HAP-1 (cell line): ENCODE measurements around the gene CDH13.

Experiments used
- DNase-seq, 2 experiments: peaks; one replicate each; pipeline ENCODE4 v3.0.0-alpha.2; 2016 to 2020; ENCODE audit warnings: low spot score in 2 of 2
- H3K27me3 ChIP-seq: fragments of 250-450 bp; sonication (Bioruptor Pico); 2 replicates; pipeline ENCODE4 v1.5.1; 2020; ENCODE audit warnings: low read depth, mild to moderate bottlenecking, moderate library complexity
- H3K36me3 ChIP-seq: fragments of 250-450 bp; sonication (Bioruptor Pico); replicated peaks from 2 replicates; pipeline ENCODE4 v1.5.1; 2020; ENCODE audit warnings: mild to moderate bottlenecking
- H3K4me1 ChIP-seq: fragments of 250-450 bp; sonication (Bioruptor Pico); 2 replicates; pipeline ENCODE4 v1.5.1; 2020; ENCODE audit warnings: mild to moderate bottlenecking
- H3K4me3 ChIP-seq: fragments of 250-450 bp; sonication (Bioruptor Pico); 2 replicates; pipeline ENCODE4 v1.5.1; 2020; ENCODE audit warnings: mild to moderate bottlenecking, moderate library complexity
- H3K9me3 ChIP-seq: fragments of 250-450 bp; sonication (Bioruptor Pico); 2 replicates; pipeline ENCODE4 v1.5.1; 2020; ENCODE audit warnings: mild to moderate bottlenecking, moderate library complexity
- in situ Hi-C: fragments of 300-500 bp; cut with MboI; formaldehyde crosslinking; loops from 3 replicates; pipeline ENCODE4 v1.14.3; 2020; ENCODE audit warnings: low sequenced_read_pairs, inconsistent platforms, mixed read lengths

CDH13 gene

DNA sequence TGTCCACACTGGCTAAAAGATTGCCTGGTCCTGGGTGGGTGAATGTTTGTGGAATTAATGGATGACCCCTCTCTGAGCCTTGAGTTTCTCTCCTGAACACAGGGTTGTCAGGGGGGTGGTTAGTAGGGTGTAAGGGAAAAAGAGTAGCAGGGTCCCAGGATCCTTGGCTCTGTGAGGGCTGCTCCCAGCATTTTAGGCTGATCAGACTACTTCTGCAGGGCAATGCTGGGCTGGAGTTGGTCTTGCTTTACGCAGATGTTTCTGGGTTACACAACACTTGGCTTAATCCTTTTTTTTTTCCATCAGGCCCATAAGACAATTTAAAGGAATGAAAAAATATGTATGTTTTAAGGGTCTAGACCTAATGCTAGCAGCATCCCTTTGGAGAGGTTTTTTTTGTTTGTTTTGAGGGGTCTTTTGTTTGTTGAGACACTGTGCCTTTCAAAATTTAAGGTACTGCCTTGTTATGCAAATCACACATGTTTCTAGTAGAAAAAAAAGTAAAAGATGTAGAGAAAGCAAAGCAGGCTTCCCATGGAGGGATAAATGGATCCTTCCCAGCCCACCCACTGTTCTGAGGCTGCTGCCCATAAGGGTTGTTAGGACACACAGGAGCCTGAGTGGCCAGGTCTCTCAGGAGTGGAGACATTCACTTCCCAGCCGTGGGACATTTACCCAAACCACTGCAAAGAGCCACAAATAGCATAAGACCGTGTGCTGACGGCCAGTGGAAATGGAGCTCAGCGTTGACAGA, 955.4 kb downstream of the CDH13 start:
- H3K4me1 ChIP-seq = no peaks in the 10 kb centered on the region
- no peaks in the 10 kb centered on the region for H3K36me3 ChIP-seq
- in situ Hi-C loops = no loop called here
- H3K27me3 ChIP-seq = no peaks in the 10 kb centered on the region
- no peaks in the 10 kb centered on the region for H3K9me3 ChIP-seq
- H3K4me3 ChIP-seq = no peak overlapping the region
- DNase-seq = no peak

DNA sequence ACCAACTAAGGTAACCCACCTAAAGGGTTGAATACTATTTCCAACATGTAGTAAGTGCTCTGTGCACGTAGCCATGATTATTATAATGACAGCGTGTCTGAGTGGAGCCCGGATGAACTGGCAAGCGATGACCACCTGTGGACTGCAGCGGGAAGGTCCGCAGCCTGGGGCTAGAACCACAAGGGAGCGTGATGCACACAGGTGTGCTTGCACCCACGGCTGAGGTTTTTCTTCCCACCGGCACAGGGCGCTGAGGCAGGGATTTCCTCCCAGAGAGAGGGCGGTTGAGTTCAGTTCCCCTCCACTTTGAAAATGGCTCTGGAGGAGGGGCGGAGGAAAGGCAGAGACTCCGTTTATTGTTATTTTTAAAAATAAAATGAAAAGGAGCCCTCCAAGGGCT, 959.3 kb downstream of the CDH13 start:
- Histone ChIP-seq H3K4me1 (no peaks in the 10 kb centered on the region), H3K27me3 (0 out of 2 replicates have a peak, but pooled peaks cover 2% of the 10 kb centered on the region), H3K9me3 (no peaks in the 10 kb centered on the region), H3K36me3 (no peaks in the 10 kb centered on the region), H3K4me3 (no peak overlapping the region)
- DNase-seq = no peak
- in situ Hi-C loops = no loop called here

DNA sequence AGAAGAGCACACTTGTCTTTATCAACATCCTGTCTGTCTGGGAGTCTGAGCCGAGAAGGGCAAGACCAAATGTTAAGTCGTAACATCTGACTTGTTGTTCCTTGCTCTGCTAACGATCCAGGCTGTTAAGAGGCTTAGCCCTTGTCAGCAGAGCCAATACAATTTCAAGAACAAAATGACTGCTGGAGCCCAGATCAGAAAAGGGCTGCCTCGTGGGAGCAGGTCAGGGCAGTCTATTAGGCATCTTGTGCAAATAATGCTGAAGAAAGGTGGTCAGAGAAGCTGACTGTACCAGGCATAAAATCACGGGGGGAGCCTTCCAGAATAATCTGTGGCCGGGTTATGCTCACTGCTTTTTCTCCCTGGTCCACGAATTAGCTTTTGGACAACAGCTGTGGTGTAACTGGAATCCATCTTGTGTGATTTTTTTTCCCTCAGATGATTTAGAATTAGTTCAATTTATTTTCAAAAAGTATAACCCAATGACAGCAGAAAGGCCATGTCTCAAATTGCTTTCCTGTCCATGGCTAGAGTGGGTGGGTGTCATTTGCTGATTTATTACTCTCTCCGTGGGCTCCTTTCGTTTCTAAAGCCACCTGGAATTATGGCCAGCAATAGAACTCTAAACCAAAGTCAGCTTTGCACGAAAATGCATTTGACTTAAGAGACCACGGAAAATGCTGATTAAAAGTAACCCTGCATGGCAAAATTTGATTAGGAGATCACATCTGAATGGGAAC, 959.9 kb downstream of the CDH13 start:
- in situ Hi-C loops = no loop called here
- no peak for DNase-seq
- no peaks in the 10 kb centered on the region for H3K9me3 ChIP-seq

DNA sequence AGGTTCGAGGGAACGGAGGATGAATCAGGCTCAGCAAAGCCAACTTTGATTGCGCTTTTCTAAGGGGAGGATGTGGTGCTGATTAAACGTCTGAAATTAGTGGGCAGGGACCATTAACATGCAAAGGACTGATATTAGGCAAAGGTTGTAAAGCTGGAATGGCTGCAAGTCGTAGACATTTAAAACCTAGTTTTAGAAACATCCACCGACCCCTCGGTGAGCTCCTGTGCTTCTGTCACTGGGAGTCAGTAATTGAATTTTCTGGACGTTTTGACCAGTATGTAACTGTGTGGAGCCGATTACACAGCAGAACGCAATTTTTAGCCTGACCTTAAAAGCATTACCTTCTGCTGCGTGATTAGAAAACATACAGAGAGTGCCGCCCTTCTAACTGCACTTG, 960.4 kb downstream of the CDH13 start:
- no peaks in the 10 kb centered on the region for H3K4me1 ChIP-seq
- no peak for DNase-seq
- no peaks in the 10 kb centered on the region for H3K9me3 ChIP-seq
- H3K36me3 ChIP-seq = no peaks in the 10 kb centered on the region
- 0 out of 2 replicates have a peak, but pooled peaks cover 2% of the 10 kb centered on the region for H3K27me3 ChIP-seq
- in situ Hi-C loops = no loop called here
- H3K4me3 ChIP-seq = no peak overlapping the region

More for the DNA sequence above, 959.9 kb downstream of the CDH13 start:
- Histone ChIP-seq H3K36me3 (no peaks in the 10 kb centered on the region), H3K4me1 (no peaks in the 10 kb centered on the region), H3K4me3 (no peak overlapping the region), H3K27me3 (0 out of 2 replicates have a peak, but pooled peaks cover 2% of the 10 kb centered on the region)

DNA sequence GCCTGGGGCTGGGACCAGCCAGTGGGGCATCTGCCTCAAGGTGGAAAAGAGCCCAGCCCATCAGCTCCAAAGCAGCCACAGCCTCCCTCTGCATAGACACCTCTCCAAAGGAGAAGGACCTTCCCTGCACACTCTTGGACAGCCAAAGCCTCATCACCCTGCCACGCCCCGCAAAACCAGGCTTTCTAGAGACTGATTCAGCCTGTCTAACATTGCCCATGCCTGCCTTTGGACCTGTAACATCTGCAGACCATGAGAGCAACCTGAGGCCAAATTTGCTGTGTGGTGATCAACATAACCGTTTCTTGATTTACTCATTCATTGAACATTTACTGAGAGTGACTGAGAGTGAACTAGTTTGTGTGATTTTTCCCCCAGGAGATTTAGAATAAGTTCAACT, 961.3 kb downstream of the CDH13 start:
- 0 out of 2 replicates have a peak, but pooled peaks cover 2% of the 10 kb centered on the region for H3K27me3 ChIP-seq
- no peaks in the 10 kb centered on the region for H3K9me3 ChIP-seq
- H3K4me1 ChIP-seq = no peaks in the 10 kb centered on the region
- no peak overlapping the region for H3K4me3 ChIP-seq
- in situ Hi-C loops = no loop called here
- no peak for DNase-seq
- H3K36me3 ChIP-seq = no peaks in the 10 kb centered on the region

DNA sequence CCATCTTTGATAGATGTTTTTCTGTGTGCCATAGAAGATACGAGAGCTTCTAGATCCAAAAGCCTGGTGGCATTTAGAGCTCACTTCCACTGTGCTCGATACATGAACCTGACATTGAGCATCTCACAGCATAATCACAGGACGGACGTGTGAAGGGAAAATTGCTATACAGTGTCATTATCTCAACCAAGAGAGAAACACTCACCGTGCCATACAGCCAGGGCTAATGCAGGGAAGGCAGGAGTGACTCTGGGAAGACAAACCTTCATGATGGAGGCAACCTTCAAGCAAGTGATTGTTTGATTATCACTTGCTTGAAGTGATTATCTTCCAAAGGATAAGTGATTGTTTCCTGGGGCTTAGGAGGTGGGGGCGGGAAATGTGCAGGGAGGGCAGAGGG, 962.8 kb downstream of the CDH13 start:
- in situ Hi-C loops = no loop called here
- Histone ChIP-seq H3K4me1 (no peaks in the 10 kb centered on the region), H3K9me3 (no peaks in the 10 kb centered on the region), H3K4me3 (no peak overlapping the region), H3K27me3 (0 out of 2 replicates have a peak, but pooled peaks cover 2% of the 10 kb centered on the region), H3K36me3 (no peaks in the 10 kb centered on the region)
- no peak for DNase-seq

DNA sequence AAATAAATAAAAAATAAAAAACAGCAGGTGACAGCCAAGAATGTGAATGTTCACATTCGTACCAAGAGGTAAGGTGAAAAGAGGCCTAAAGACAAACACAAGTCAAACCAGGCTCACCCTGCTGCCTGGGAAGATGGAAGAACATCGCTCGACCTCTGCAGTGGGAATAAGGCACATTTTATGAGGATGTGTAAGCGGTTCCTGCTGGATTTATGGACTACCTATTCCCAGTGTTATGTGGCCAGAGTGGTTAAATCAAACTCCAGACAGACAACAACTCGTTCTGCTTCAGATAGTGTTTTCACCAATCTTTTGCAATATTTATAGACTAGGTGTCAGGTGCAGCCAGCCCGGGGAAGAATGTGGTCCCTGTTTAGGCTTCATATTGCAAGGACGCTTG, 966.0 kb downstream of the CDH13 start:
- in situ Hi-C loops = no loop called here
- H3K36me3 ChIP-seq = no peaks in the 10 kb centered on the region
- no peaks in the 10 kb centered on the region for H3K4me1 ChIP-seq
- H3K9me3 ChIP-seq = no peaks in the 10 kb centered on the region
- no peak overlapping the region for H3K4me3 ChIP-seq
- no peaks in the 10 kb centered on the region for H3K27me3 ChIP-seq
- DNase-seq = no peak

DNA sequence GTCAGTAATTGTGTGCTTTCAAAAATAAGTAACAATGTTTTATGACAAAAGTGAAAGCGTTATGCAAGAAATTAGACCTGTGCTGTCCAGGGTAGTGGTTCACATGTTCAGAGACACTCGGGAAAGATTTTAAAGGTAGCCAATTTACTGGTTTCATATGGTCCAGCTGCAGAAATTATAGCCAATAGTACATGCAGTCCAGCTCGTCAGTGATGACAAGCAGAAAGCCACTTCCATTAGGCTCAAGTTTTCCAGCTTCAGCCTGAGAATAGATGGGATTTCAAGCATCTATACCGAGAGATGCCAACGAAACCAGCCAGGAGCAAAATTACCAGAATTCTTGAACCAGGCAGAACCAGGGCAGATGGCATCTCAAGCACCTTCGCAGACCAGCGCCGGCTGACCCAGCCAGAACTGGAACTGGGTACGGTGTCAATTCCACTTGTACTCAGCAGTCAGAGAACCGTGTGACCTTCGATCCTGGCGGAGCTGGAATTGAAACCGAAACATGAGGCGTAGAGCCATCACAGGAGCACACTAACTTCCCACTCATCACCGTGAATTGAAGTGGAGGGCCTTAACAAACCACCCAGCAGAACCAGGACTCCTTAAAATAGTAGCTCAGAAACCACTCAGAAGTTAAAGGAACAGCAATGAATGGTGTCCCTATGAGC, 973.2 kb downstream of the CDH13 start:
- in situ Hi-C loops = no loop called here
- H3K27me3 ChIP-seq = no peaks in the 10 kb centered on the region
- DNase-seq = no peak

DNA sequence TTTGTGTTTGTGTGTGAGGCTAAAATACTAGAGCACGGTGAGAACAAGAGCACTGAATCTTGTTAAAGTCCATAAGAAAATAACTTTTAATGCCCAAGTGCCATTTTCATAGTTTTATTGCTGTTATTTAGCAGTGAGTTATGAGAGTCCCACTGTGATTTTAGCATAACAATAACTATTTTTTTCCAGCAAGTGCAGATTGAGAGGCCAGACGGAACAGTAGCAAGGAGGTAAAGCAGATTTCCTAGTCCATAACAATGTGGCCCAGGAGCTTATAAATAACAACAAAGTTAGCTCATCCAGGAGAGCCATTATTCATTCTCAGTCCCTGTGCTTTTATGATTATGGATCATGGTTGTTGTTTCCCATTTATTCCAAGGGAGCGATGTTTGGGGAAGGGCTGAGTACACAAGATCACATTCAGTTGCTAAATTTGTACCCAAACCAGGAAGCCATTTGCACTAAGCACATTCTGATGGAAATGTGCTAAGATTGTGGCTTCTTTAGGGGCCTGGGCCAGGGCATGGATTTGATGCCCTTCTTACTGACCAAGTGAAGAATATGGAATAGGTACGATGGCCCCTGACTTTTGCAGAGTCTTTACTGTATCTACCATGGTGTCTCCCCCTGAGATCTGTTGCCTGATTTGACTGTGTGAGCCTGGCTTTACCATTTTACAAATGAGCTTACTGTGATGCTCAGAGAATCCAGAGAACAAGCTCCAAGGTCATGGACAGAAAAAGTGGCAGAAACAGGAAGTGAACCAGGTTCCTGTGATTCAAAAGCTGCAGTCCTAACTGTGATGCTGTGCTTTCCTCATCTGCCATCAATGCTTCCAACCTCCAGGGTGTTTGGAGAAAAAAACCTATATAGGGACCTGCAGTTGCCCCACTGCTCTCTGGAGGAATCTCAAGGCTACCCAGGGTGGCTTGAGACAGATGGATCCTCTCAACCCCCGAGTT, 976.3 kb downstream of the CDH13 start:
- no peak overlapping the region for H3K4me3 ChIP-seq
- in situ Hi-C loops = no loop called here

More for the DNA sequence above, 973.2 kb downstream of the CDH13 start:
- Histone ChIP-seq H3K36me3 (no peaks in the 10 kb centered on the region), H3K9me3 (no peaks in the 10 kb centered on the region), H3K4me1 (no peaks in the 10 kb centered on the region; the same call in 1 of the 2 replicates), H3K4me3 (no peak overlapping the region)

DNA sequence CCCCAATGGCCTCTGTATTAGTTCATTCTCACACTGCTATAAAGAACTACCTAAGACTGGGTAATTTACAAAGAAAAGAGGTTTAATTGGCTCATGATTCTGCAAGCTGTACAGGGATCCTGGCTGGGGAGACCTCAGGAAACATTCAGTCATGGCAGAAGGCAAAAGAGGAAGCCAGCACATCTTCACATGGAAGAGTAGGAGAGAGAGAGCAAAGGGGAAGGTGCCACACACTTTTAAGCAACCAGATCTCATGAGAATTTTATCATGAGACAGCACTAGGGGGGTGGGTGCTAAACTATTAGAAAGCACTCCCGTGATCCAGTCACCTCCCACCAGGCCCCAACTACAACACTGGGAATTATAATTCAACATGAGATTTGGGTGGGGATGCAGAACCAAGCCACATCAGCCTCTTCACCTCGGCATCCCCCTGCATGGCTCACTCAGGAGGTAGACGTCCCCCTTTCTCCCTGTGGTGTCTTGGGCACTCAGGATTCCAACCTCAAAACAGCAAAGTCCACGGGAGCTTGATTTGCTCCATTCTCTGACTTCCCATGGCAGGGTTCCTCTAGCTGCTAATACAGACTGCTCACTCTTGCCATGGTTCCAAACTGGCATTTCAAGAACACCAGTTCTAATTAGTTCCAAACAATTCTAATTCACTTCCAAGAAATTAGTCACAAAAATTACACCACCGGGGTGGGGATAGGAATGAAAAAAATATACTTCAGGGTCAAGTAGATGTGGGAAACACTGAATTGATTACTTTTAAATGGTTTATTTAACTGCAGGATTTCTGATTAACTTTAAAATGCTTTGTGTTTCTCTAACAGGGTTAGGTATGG, 977.2 kb downstream of the CDH13 start:
- DNase-seq = no peak
- Histone ChIP-seq H3K27me3 (0 out of 2 replicates have a peak, but pooled peaks cover 3% of the 10 kb centered on the region), H3K4me1 (no peaks in the 10 kb centered on the region; the same call in 1 of the 2 replicates), H3K36me3 (no peaks in the 10 kb centered on the region), H3K4me3 (no peak overlapping the region), H3K9me3 (no peaks in the 10 kb centered on the region)
- in situ Hi-C loops = no loop called here

More for the DNA sequence above, 976.3 kb downstream of the CDH13 start:
- Histone ChIP-seq H3K27me3 (0 out of 2 replicates have a peak, but pooled peaks cover under 1% of the 10 kb centered on the region), H3K36me3 (no peaks in the 10 kb centered on the region), H3K9me3 (no peaks in the 10 kb centered on the region), H3K4me1 (no peaks in the 10 kb centered on the region; the same call in 1 of the 2 replicates)
- DNase-seq = peak in 1 of 2 experiments; percentile 40

DNA sequence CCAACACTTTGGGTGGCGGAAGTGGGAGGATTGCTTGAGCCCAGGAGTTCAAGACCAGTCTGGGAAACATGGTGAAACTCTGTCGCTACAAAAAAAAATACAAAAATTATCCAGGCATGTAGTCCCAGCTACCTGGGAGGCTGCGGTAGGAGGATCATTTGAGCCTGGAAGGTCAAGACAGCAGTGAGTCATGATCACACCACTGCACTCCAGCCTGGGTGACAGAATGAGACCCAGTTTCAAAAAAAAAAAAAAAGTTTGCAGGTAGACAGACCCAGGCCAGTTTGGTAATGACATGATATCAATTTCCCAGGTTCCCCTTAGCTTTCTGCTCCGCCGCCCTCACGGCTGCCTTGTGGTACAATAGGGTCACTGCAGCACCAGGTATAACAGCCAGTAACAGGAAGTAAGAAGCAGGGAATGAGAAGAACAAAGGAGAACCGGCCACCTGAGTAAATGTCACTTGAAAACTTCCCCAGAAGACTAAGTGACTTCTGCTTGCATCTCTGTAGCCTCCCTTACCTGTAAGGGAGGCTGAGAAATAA, 979.8 kb downstream of the CDH13 start:
- H3K4me1 ChIP-seq = no peaks in the 10 kb centered on the region; the same call in 1 of the 2 replicates
- in situ Hi-C loops = no loop called here
- no peak overlapping the region for H3K4me3 ChIP-seq
- no peak for DNase-seq
- no peaks in the 10 kb centered on the region for H3K36me3 ChIP-seq
- H3K9me3 ChIP-seq = no peaks in the 10 kb centered on the region
- 0 out of 2 replicates have a peak, but pooled peaks cover 3% of the 10 kb centered on the region for H3K27me3 ChIP-seq

DNA sequence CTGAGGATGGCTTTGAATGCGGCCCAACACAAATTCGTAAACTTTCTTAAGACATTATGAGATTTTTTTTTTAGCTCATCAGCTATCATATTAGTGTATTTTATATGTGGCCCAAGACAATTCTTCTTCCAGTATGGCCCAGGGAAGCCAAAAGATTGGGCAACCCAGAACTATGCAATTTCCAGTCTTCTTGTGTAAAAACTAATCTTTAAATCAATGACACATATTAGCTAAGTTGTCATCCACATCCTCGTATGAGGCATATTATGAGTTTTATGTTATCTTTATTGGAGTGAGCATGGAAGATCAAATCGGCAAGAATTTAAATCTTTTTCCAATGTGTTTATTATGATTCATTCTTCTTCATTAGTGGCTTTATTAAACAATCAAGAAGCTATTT, 982.4 kb downstream of the CDH13 start:
- in situ Hi-C loops = no loop called here
- no peaks in the 10 kb centered on the region for H3K9me3 ChIP-seq
- DNase-seq = no peak
- H3K4me1 ChIP-seq = no peaks in the 10 kb centered on the region
- H3K36me3 ChIP-seq = no peaks in the 10 kb centered on the region
- H3K4me3 ChIP-seq = no peak overlapping the region
- H3K27me3 ChIP-seq = 0 out of 2 replicates have a peak, but pooled peaks cover 3% of the 10 kb centered on the region
